Effector memory CD4-positive, alpha-beta T cell (primary cell): ENCODE results near the gene AK5.
"Not testable (repeated sequence)": the region's sequence is repeated elsewhere in the genome, so short reads cannot be mapped to it uniquely, and the experiment has no call there.

Source experiments
- DNase-seq, 3 donors: peaks; one replicate each; pipeline ENCODE4 v3.0.0-alpha.2; 2020
- H3K27ac ChIP-seq: 2 replicates; pipeline ENCODE4 v1.7.0; 2013; ENCODE audit warnings: mild to moderate bottlenecking, low read length, moderate library complexity; ENCODE audit not compliant: insufficient read depth, poor library complexity, severe bottlenecking
- H3K27me3 ChIP-seq: replicated peaks from 2 replicates; pipeline ENCODE4 v1.7.0; 2013; ENCODE audit warnings: mild to moderate bottlenecking, low read length; ENCODE audit not compliant: insufficient read depth, control insufficient read depth, poor library complexity, severe bottlenecking
- H3K36me3 ChIP-seq: 2 replicates; pipeline ENCODE4 v1.7.0; 2013; ENCODE audit warnings: mild to moderate bottlenecking, low read length, moderate library complexity; ENCODE audit not compliant: control insufficient read depth, insufficient read depth
- H3K4me1 ChIP-seq: 2 replicates; pipeline ENCODE4 v1.7.0; 2013; ENCODE audit warnings: low read length, mild to moderate bottlenecking; ENCODE audit not compliant: control insufficient read depth, insufficient read depth, poor library complexity, severe bottlenecking
- H3K4me3 ChIP-seq: 2 replicates; pipeline ENCODE4 v1.7.0; 2013; ENCODE audit warnings: low read length, low read depth, mild to moderate bottlenecking; ENCODE audit not compliant: insufficient read depth, poor library complexity, severe bottlenecking
- H3K9me3 ChIP-seq: 2 replicates; pipeline ENCODE4 v1.7.0; 2013; ENCODE audit warnings: mild to moderate bottlenecking, low read length, moderate library complexity; ENCODE audit not compliant: control insufficient read depth

The AK5 gene

GRCh38 chr1:77406661-77407060, 124.8 kb downstream of the AK5 start:
- Histone ChIP-seq H3K36me3 (no peaks in the 10 kb centered on the region), H3K4me1 (no peaks in the 10 kb centered on the region), H3K9me3 (no peaks in the 10 kb centered on the region), H3K27ac (no peak overlapping the region), H3K27me3 (no peaks in the 10 kb centered on the region), H3K4me3 (no peak overlapping the region)
- DNase-seq = no peak

GRCh38 chr1:77407738-77408375, 126.0 kb downstream of the AK5 start:
- H3K9me3 ChIP-seq = no peaks in the 10 kb centered on the region
- no peaks in the 10 kb centered on the region for H3K4me1 ChIP-seq
- no peak for DNase-seq
- no peaks in the 10 kb centered on the region for H3K27me3 ChIP-seq
- no peaks in the 10 kb centered on the region for H3K36me3 ChIP-seq
- no peak overlapping the region for H3K27ac ChIP-seq
- H3K4me3 ChIP-seq = no peak overlapping the region

- not testable (repeated sequence) for DNase-seq, H3K27ac ChIP-seq, H3K36me3 ChIP-seq, H3K9me3 ChIP-seq, H3K4me3 ChIP-seq, H3K4me1 ChIP-seq, H3K27me3 ChIP-seq
Measured at GRCh38 chr1:77408933-77409332, 127.1 kb downstream of the AK5 start.

- Histone ChIP-seq H3K27ac (no peak overlapping the region), H3K27me3 (no peaks in the 10 kb centered on the region), H3K9me3 (no peaks in the 10 kb centered on the region), H3K36me3 (no peaks in the 10 kb centered on the region), H3K4me3 (no peak overlapping the region), H3K4me1 (peaks cover 6% of the 10 kb centered on the region)
- no peak for DNase-seq
Measured at GRCh38 chr1:77412069-77412819, 130.4 kb downstream of the AK5 start.

GRCh38 chr1:77412820-77413530, 131.2 kb downstream of the AK5 start:
- H3K36me3 ChIP-seq = no peaks in the 10 kb centered on the region
- no peak overlapping the region for H3K27ac ChIP-seq
- H3K9me3 ChIP-seq = no peaks in the 10 kb centered on the region
- no peak for DNase-seq
- no peak overlapping the region for H3K4me3 ChIP-seq
- H3K27me3 ChIP-seq = no peaks in the 10 kb centered on the region
- peaks cover 6% of the 10 kb centered on the region for H3K4me1 ChIP-seq

GRCh38 chr1:77413541-77414335, 131.9 kb downstream of the AK5 start:
- Histone ChIP-seq H3K4me3 (no peak overlapping the region), H3K27ac (no peak overlapping the region), H3K9me3 (no peaks in the 10 kb centered on the region), H3K36me3 (no peaks in the 10 kb centered on the region), H3K27me3 (no peaks in the 10 kb centered on the region), H3K4me1 (peaks cover 6% of the 10 kb centered on the region)
- DNase-seq = no peak

GRCh38 chr1:77415579-77415978, 133.8 kb downstream of the AK5 start:
- DNase-seq = no peak
- H3K4me1 ChIP-seq = peaks cover 6% of the 10 kb centered on the region

GRCh38 chr1:77416692-77417450, 135.1 kb downstream of the AK5 start:
- Histone ChIP-seq H3K4me3 (no peak overlapping the region), H3K27ac (no peak overlapping the region), H3K9me3 (no peaks in the 10 kb centered on the region), H3K36me3 (no peaks in the 10 kb centered on the region), H3K27me3 (no peaks in the 10 kb centered on the region), H3K4me1 (peaks cover 18% of the 10 kb centered on the region)
- DNase-seq = no peak

More at GRCh38 chr1:77415579-77415978, 133.8 kb downstream of the AK5 start:
- H3K9me3 ChIP-seq = no peaks in the 10 kb centered on the region
- H3K4me3 ChIP-seq = no peak overlapping the region
- no peak overlapping the region for H3K27ac ChIP-seq
- no peaks in the 10 kb centered on the region for H3K36me3 ChIP-seq
- no peaks in the 10 kb centered on the region for H3K27me3 ChIP-seq

GRCh38 chr1:77418055-77418454, 136.2 kb downstream of the AK5 start:
- H3K4me3 ChIP-seq, H3K9me3 ChIP-seq, H3K36me3 ChIP-seq, H3K27ac ChIP-seq, H3K27me3 ChIP-seq, DNase-seq: not testable (repeated sequence)
- H3K4me1 ChIP-seq = peaks cover 19% of the 10 kb centered on the region
